ENCODE results near the gene GNPTAB. TPM values are rescaled to one million over a fixed set of nuclear protein-coding genes. Genes with fewer than 3 reads are reported as not detected.

The GNPTAB gene
- total RNA-seq, 2 donors from 2014 or later: 27.8 to 30.5 TPM

- no peaks in the 10 kb centered on the region for H3K27me3 Mint-ChIP-seq (ENCODE audit: insufficient read depth)
- no peak overlapping the region for H3K9ac ChIP-seq (ENCODE audit: extremely low read depth, low read length, poor library complexity, severe bottlenecking)
- no peak overlapping the region for H3K27ac Mint-ChIP-seq
- no peak for DNase-seq
- H3K36me3 Mint-ChIP-seq (ENCODE audit: low read depth): no peaks in the 10 kb centered on the region
- 76 to 88% methylated on average over 1 to 2 of the region's 2 CpGs for WGBS, 2 experiments (ENCODE audit: insufficient coverage in 1 of 2, insufficient read length in 1 of 2)
- H3K4me1 ChIP-seq (ENCODE audit: control insufficient read depth, insufficient read depth, low read length): no peaks in the 10 kb centered on the region
- H3K4me3 Mint-ChIP-seq: no peak overlapping the region
- H3K36me3 ChIP-seq (ENCODE audit: control insufficient read depth, insufficient read depth, low read length): peaks cover 6% of the 10 kb centered on the region
- no peaks in the 10 kb centered on the region for H3K4me1 Mint-ChIP-seq
- no peaks in the 10 kb centered on the region for H3K9me3 Mint-ChIP-seq
- no peak overlapping the region for H3K27ac ChIP-seq (ENCODE audit: low read depth, low read length)
- H3K27me3 ChIP-seq (ENCODE audit: control insufficient read depth, insufficient read depth, low read length, poor library complexity, severe bottlenecking): no peaks in the 10 kb centered on the region
- H3K9me3 ChIP-seq (ENCODE audit: control insufficient read depth, low read length): no peaks in the 10 kb centered on the region
- no peak overlapping the region for H3K4me3 ChIP-seq (ENCODE audit: low read length)
- no peak for TF ChIP-seq CTCF (conservative IDR thresholded peaks at IDR 0.05)
Observed at GRCh38 chr12:101733166-101733565, 97.6 kb downstream of the GNPTAB start.

DNA sequence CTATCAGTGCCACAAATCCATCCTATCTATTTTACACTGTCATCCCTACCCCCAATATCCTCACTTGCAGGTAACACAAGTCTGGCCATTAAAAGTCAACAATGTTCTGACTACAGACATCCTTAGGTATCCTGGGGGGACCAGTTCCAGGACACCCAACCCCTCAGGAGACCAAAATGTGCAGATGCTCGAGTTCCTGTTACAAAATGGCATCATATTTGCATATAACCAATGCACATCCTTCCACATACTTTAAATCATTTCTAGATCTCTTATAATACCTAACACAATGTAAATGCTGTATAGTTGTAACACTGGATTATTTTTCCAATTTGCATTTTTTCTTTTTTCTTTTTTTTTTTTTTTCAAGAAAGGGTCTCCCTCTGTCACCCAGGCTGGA is 98.4 kb downstream of the GNPTAB start:
- Mint-ChIP-seq H3K4me1 (no peaks in the 10 kb centered on the region), H3K9me3 (no peaks in the 10 kb centered on the region), H3K4me3 (no peak overlapping the region), H3K27me3 (ENCODE audit: insufficient read depth) (no peaks in the 10 kb centered on the region), H3K36me3 (ENCODE audit: low read depth) (no peaks in the 10 kb centered on the region), H3K27ac (no peak overlapping the region)
- no peak for TF ChIP-seq CTCF (conservative IDR thresholded peaks at IDR 0.05)
- Histone ChIP-seq H3K27me3 (ENCODE audit: control insufficient read depth, insufficient read depth, low read length, poor library complexity, severe bottlenecking) (no peaks in the 10 kb centered on the region), H3K9me3 (ENCODE audit: control insufficient read depth, low read length) (no peaks in the 10 kb centered on the region), H3K27ac (ENCODE audit: low read depth, low read length) (no peak overlapping the region), H3K4me3 (ENCODE audit: low read length) (no peak overlapping the region), H3K4me1 (ENCODE audit: control insufficient read depth, insufficient read depth, low read length) (no peaks in the 10 kb centered on the region), H3K36me3 (ENCODE audit: control insufficient read depth, insufficient read depth, low read length) (peaks cover 6% of the 10 kb centered on the region), H3K9ac (ENCODE audit: extremely low read depth, low read length, poor library complexity, severe bottlenecking) (no peak overlapping the region)
- DNase-seq: no peak
- WGBS, 2 experiments (ENCODE audit: insufficient coverage in 1 of 2, insufficient read length in 1 of 2): 85% methylated on average over 1 of the region's 1 CpG; no CpG with 5 or more reads in 1 of the 2 experiments

GRCh38 chr12:101729842-101730241 is 100.9 kb downstream of the GNPTAB start:
- Histone ChIP-seq H3K36me3 (ENCODE audit: control insufficient read depth, insufficient read depth, low read length) (peaks cover 6% of the 10 kb centered on the region), H3K9me3 (ENCODE audit: control insufficient read depth, low read length) (no peaks in the 10 kb centered on the region), H3K4me1 (ENCODE audit: control insufficient read depth, insufficient read depth, low read length) (no peaks in the 10 kb centered on the region), H3K27ac (ENCODE audit: low read depth, low read length) (no peak overlapping the region), H3K27me3 (ENCODE audit: control insufficient read depth, insufficient read depth, low read length, poor library complexity, severe bottlenecking) (no peaks in the 10 kb centered on the region), H3K4me3 (ENCODE audit: low read length) (no peak overlapping the region), H3K9ac (ENCODE audit: extremely low read depth, low read length, poor library complexity, severe bottlenecking) (no peak overlapping the region)
- no peaks in the 10 kb centered on the region for H3K27me3 Mint-ChIP-seq (ENCODE audit: insufficient read depth)
- no peaks in the 10 kb centered on the region for H3K4me1 Mint-ChIP-seq
- no peak for DNase-seq
- no peaks in the 10 kb centered on the region for H3K36me3 Mint-ChIP-seq (ENCODE audit: low read depth)
- no peak for TF ChIP-seq CTCF (conservative IDR thresholded peaks at IDR 0.05)
- H3K4me3 Mint-ChIP-seq: no peak overlapping the region
- no peak overlapping the region for H3K27ac Mint-ChIP-seq
- no peaks in the 10 kb centered on the region for H3K9me3 Mint-ChIP-seq

Measured in endodermal cell (in vitro differentiated cells).